Effector memory CD8-positive, alpha-beta T cell (primary cell): ENCODE measurements around the gene AQP9.

Experiments used
- ATAC-seq: fragments of 150-1000 bp; cut with Tn5 transposase; replicated peaks from 2 replicates; pipeline ENCODE4 v1.10.0; 2021; ENCODE audit warnings: mild to moderate bottlenecking, moderate library complexity
- DNase-seq, 3 experiments: peaks; one replicate each; pipeline ENCODE4 v3.0.0; 2021
- H3K27ac Mint-ChIP-seq, 2 donors: one replicate each; pipeline ENCODE4 v1.8.0; 2022; ENCODE audit warnings: mild to moderate bottlenecking in 2 of 2, mixed read lengths in 2 of 2, moderate library complexity in 2 of 2
- H3K27me3 Mint-ChIP-seq, 2 donors: one replicate each; pipeline ENCODE4 v1.8.0; 2022; ENCODE audit warnings: mixed read lengths in 2 of 2
- H3K36me3 Mint-ChIP-seq: one replicate; pipeline ENCODE4 v1.8.0; 2022; ENCODE audit warnings: mild to moderate bottlenecking, moderate library complexity, mixed read lengths; ENCODE audit not compliant: insufficient read depth
- H3K4me1 Mint-ChIP-seq, 2 donors: one replicate each; pipeline ENCODE4 v1.8.0; 2022; ENCODE audit warnings: low read depth in 2 of 2, mixed read lengths in 2 of 2
- H3K4me3 Mint-ChIP-seq, 2 donors: one replicate each; pipeline ENCODE4 v1.8.0; 2022; ENCODE audit warnings: mild to moderate bottlenecking in 2 of 2, mixed read lengths in 2 of 2, moderate library complexity in 2 of 2
- H3K9me3 Mint-ChIP-seq, 2 donors: one replicate each; pipeline ENCODE4 v1.8.0; 2022; ENCODE audit warnings: mixed read lengths in 2 of 2

AQP9 gene

DNA sequence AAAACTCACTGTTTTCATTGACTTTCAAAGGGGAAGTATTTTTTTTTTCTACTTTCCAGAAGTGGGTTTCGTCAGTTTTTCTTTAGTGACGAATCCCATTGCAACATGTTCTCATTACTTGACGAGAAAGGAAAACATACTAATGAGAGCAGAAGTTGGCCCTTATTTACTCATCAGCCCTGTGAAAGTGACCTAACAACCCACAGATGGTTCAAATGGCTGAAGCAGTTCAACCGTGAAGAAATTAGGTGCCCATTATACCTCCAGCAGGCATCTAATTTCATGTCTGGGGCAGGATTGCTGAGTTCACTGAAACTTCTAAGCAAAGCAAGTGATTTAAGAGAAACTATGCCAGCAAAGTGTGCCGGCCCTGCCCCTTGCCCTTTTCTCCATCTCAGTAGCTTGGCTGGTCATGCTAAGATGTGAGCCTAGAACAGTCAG is 9.0 kb downstream of the AQP9 start:
- no peak overlapping the region for H3K4me3 Mint-ChIP-seq
- no peak for DNase-seq
- no peaks in the 10 kb centered on the region for H3K9me3 Mint-ChIP-seq
- H3K36me3 Mint-ChIP-seq, result no peaks in the 10 kb centered on the region
- H3K27me3 Mint-ChIP-seq, result peaks cover 26 to 33% of the 10 kb centered on the region in 2 donors
- no peaks in the 10 kb centered on the region for H3K4me1 Mint-ChIP-seq
- no peak overlapping the region for H3K27ac Mint-ChIP-seq
- no peak for ATAC-seq

DNA sequence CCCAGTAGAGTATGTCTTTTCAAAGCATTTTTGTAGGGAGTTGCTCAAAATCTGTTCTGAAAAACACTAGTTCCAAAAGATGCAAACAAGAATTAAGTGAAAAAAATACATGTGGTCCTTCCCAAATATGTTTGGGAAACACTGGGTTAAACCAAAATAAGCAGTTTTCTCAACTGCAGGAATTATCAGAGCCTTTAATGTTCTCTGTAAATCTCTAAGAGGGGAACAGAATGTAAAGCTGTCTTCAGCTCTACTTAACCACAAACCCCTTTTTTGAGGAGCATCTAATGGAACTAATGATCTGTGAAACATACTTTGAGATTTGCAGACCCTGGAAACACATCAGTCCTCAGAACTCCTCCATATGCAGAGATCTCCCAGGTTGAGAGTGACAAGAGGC is 9.9 kb downstream of the AQP9 start:
- no peak overlapping the region for H3K27ac Mint-ChIP-seq
- H3K27me3 Mint-ChIP-seq, result peaks cover 17 to 27% of the 10 kb centered on the region in 2 donors
- no peak overlapping the region for H3K4me3 Mint-ChIP-seq
- DNase-seq (no peak), ATAC-seq (no peak)
- H3K9me3 Mint-ChIP-seq, result no peaks in the 10 kb centered on the region
- no peaks in the 10 kb centered on the region for H3K4me1 Mint-ChIP-seq
- no peaks in the 10 kb centered on the region for H3K36me3 Mint-ChIP-seq

DNA sequence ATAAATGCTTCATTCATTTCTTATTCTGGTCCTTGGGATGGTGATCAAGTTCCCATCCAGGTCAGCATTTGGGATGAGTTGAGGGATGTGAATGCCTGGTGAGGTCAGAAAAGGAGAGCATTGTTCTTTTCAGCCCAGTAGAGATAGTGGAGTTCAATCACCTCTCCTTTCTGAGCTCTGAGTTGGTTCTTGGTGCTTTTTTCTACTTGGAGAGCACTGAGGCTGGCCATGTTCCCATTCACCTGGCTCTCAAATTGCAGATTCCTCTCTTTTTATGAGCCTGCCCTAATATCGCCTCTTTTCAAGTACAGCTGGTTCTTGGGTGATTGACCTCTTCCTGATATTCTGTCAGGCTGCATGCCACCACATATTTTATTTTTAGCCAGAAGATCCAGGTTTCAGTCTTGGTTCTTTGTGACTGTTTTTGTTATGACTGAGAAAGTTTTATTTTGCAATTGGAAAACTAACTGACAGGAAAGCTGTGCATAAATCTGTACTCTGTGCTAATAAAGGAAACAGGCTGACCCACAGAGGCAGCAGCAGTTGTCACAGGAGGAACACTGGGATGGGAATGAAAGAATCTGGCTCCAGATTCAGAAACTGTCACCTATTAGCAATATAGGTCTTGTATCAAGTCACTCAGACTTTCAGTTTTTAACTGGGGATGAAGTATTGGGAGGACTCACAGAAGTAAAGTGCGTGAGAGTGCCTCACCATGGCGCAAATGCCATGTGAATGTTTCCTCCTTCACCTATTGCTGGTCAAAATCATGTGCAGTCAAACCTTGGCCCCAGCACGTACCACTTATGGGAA is 10.7 kb downstream of the AQP9 start:
- ATAC-seq (no peak), DNase-seq (no peak)
- no peak overlapping the region for H3K4me3 Mint-ChIP-seq
- H3K27me3 Mint-ChIP-seq, result peaks cover 17 to 27% of the 10 kb centered on the region in 2 donors
- H3K4me1 Mint-ChIP-seq, result no peaks in the 10 kb centered on the region
- no peak overlapping the region for H3K27ac Mint-ChIP-seq
- H3K9me3 Mint-ChIP-seq, result no peaks in the 10 kb centered on the region
- no peaks in the 10 kb centered on the region for H3K36me3 Mint-ChIP-seq

DNA sequence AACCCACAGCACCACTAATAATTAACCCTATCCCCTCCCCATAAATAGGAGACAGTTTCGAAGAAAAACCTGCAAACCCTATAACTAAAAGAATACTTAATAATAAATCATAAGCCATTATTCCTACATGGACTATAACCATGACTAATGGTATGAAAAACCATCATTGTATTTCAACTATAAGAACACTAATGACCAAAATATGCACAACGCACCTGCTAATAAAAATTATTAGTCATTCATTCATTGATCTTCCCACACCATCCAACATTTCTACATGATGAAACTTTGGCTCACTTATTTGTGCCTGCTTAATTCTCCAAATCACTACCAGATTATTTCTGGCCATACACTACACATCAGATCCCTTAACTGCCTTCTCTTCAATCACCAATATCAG is 16.6 kb downstream of the AQP9 start:
- H3K36me3 Mint-ChIP-seq, result no peaks in the 10 kb centered on the region
- DNase-seq, result no peak
- no peaks in the 10 kb centered on the region for H3K9me3 Mint-ChIP-seq
- no peaks in the 10 kb centered on the region for H3K4me1 Mint-ChIP-seq
- H3K4me3 Mint-ChIP-seq, result no peak overlapping the region
- H3K27ac Mint-ChIP-seq, result no peak overlapping the region
- ATAC-seq, result no peak
- H3K27me3 Mint-ChIP-seq, result no peaks in the 10 kb centered on the region

DNA sequence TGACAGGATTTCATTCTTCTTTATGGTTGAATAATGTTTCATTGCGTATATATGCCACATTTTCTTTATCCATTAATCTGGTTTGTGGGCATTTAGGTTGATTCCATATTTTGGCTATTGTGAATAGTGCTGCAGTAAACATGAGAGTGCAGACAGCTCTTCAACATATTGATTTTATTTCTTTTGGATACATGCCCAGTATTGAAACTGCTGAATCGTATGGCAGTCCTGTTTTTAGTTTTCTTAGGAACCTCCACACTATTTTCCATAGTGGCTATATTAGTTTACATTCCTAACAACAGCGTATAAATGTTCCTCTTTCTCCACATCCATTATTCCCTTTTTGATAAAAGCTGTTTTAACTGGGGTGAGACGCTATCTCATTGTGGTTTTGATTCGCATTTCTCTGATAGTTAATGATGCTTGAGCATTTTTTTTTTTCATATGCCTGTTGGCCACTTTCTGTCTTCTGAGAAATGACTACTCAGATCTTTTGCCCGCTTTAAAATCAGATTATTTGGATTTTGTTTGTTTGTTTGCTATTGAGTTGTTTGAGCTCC is 21.7 kb downstream of the AQP9 start:
- no peak overlapping the region for H3K27ac Mint-ChIP-seq
- no peak overlapping the region for H3K4me3 Mint-ChIP-seq
- DNase-seq (no peak), ATAC-seq (no peak)
- H3K4me1 Mint-ChIP-seq, result no peaks in the 10 kb centered on the region
- H3K27me3 Mint-ChIP-seq, result peaks cover 38 to 39% of the 10 kb centered on the region in 2 donors
- no peaks in the 10 kb centered on the region for H3K36me3 Mint-ChIP-seq
- no peaks in the 10 kb centered on the region for H3K9me3 Mint-ChIP-seq

DNA sequence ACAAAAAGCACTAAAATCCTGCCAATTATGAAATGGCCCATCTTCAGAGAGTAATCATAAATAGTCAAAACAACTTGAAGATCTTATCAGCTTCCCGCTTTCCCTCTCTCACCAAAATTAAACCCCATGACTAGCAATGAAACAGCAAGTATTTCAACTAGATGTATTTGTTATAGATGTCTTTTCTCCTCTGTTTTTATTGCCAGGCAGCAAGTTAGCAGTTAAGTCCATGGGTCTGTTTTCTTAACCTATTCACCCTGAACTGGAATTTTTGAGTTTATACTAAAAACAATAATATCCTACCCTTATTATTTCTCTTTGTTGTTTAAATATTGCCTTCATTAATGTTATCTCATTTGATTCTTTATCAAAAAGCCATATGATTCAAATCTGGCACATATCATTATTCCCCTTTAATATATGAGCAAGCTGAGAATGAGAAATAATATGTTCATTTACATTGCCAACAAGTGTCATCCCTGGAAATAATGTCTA is 23.3 kb downstream of the AQP9 start:
- Mint-ChIP-seq H3K9me3 (no peaks in the 10 kb centered on the region), H3K4me3 (no peak overlapping the region), H3K4me1 (no peaks in the 10 kb centered on the region), H3K27me3 (peaks cover 47 to 50% of the 10 kb centered on the region in 2 donors), H3K36me3 (no peaks in the 10 kb centered on the region), H3K27ac (no peak overlapping the region)
- DNase-seq (no peak), ATAC-seq (no peak)

DNA sequence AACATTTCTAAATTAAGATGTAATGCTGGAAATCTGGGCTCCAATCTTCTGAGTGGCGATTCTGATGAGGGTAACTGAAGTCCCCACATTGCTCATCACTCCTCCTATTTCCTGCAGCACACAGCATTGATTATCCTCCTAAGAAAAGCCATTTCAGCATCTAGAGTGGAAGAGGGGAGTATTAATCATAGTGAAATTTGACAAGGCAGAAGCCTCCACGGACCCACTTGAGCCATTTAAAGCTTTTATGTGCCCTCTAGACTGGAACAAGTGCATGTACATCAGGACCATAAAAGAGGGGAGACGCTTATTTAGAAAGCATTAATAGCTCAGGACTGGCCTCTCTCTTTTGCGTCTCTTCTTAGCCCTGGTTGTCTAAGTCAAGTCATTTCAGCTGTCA is 25.8 kb downstream of the AQP9 start:
- ATAC-seq, result no peak
- no peak for DNase-seq
- peaks cover 66 to 70% of the 10 kb centered on the region in 2 donors for H3K27me3 Mint-ChIP-seq
- no peaks in the 10 kb centered on the region for H3K36me3 Mint-ChIP-seq
- no peaks in the 10 kb centered on the region for H3K4me1 Mint-ChIP-seq
- no peak overlapping the region for H3K4me3 Mint-ChIP-seq
- H3K9me3 Mint-ChIP-seq, result no peaks in the 10 kb centered on the region
- no peak overlapping the region for H3K27ac Mint-ChIP-seq

DNA sequence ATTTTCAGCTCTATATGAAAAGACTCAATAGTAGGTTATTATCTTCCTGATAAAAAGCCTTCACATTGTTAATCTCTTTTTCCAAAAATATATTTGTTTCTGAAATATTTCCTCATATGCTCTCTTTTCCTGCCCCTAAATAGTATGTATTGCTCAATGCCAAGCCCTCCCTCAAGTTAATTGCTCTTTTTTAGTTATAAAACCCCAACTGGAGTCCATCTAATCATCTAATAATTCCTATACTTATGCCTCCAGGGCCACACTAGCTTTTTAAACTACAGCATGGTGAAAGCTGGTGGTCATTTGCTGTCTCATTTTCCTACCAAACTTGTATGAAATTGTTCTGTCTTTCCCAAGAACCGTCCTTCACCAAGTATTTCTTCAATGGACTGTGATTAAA is 26.7 kb downstream of the AQP9 start:
- H3K27me3 Mint-ChIP-seq, result peaks cover 72 to 77% of the 10 kb centered on the region in 2 donors

DNA sequence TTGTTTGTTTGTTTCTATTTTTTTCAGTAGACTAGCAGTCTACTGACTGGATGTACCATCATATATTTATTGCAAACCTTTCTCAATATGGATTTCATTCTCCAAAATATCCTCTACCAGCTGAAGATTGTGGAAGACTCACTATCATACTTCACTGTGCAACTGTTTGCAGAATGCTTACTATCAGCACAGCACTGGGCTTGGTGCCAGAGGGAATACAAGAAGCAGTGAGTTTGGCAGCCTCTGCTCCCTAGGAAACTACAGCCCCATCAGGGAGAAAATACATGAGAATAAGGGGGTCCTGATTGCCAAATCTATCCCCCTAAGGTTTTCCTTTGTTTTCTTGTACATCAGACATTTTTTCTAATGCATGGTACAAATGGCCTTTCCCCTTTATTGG is 27.5 kb downstream of the AQP9 start:
- H3K4me1 Mint-ChIP-seq, result no peaks in the 10 kb centered on the region
- H3K4me3 Mint-ChIP-seq, result no peak overlapping the region
- DNase-seq, result no peak
- no peaks in the 10 kb centered on the region for H3K36me3 Mint-ChIP-seq
- no peaks in the 10 kb centered on the region for H3K9me3 Mint-ChIP-seq
- no peak overlapping the region for H3K27ac Mint-ChIP-seq
- no peak for ATAC-seq
- peaks cover 70 to 78% of the 10 kb centered on the region in 2 donors for H3K27me3 Mint-ChIP-seq

More for the DNA sequence above, 26.7 kb downstream of the AQP9 start:
- Mint-ChIP-seq H3K4me1 (no peaks in the 10 kb centered on the region), H3K9me3 (no peaks in the 10 kb centered on the region), H3K27ac (no peak overlapping the region), H3K4me3 (no peak overlapping the region), H3K36me3 (no peaks in the 10 kb centered on the region)
- ATAC-seq (no peak), DNase-seq (no peak)

DNA sequence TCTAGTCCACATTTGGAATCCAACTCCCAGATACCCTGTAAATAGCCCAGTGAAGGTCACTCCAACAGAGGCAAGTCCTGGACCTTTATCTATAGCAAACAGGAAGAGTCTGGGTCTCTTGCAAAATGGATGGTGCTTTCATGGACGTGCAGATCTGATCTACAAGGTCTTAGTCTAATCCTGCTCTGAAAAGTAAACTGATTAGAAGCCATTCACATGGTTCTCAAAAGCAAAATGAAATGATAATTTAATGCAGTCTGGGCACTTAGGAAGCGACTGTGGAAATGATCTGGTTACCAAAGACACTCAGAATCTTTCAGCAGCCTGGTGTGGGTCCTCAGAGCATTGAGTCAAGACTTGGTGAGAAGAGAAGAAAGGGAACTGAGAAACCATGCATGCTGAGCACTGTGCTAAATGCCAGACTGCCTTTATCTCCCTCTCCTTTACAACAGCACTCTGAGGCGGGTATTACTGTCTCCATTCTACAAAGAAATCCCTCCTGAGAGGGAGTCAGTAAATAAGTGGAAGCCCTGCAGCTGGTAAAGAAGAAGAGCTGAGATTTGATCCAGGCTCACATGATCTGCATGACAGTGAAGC is 29.0 kb downstream of the AQP9 start:
- Mint-ChIP-seq H3K9me3 (no peaks in the 10 kb centered on the region), H3K4me3 (no peak overlapping the region), H3K36me3 (no peaks in the 10 kb centered on the region), H3K4me1 (no peaks in the 10 kb centered on the region), H3K27ac (no peak overlapping the region), H3K27me3 (peaks cover 67 to 78% of the 10 kb centered on the region in 2 donors)
- ATAC-seq (no peak), DNase-seq (no peak)

DNA sequence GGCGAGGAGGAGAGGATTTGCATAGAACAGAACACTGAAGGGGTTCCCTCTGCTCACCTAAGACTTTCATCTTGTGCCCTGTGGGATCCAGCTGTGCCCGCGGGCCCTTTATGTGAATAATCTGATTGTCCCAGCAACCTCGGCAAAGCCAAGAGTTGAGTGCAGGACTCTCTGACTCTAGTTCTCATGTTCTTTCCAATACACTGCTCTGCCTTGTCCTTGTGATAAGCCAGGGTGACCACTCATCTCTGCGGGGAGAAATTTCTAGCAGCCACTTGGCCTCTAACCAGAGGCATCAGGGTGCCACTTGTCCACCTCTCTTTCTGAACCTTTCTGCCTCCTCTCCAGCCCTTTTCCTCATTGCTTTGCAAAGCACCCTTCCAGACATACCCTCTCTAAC is 31.8 kb downstream of the AQP9 start:
- no peaks in the 10 kb centered on the region for H3K9me3 Mint-ChIP-seq
- no peak for DNase-seq
- no peak for ATAC-seq
- no peak overlapping the region for H3K4me3 Mint-ChIP-seq
- H3K27ac Mint-ChIP-seq, result no peak overlapping the region
- no peaks in the 10 kb centered on the region for H3K36me3 Mint-ChIP-seq
- peaks cover 70 to 75% of the 10 kb centered on the region in 2 donors for H3K27me3 Mint-ChIP-seq
- H3K4me1 Mint-ChIP-seq, result no peaks in the 10 kb centered on the region

DNA sequence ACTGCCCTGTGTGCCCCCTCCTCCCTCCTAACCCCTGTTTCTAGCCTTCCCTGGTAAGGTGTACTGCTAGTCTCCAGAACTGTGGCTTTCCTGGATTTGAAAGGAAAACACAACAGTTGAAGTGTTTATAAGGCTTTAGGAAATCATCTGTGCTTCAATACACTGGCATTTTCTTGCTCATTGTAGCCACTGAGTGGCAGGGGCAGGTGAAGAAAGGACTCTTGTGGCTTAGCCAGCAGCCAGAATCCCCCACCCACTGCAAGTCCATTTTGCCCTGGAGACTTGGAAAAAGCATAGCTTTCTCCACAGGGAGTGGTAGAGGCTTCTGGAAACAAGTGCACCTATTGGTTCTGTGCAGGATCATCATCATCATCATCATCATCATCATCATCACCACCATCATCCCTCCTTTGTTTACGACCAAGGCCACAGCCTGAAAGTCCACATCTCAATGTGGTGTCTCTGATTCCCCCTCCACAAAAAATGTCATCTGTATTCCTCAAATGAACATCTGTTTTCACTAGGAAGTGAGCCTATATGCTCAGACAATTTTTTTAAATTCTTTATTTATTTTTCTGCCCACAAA is 33.4 kb downstream of the AQP9 start:
- Mint-ChIP-seq H3K27me3 (peaks cover 73 to 77% of the 10 kb centered on the region in 2 donors), H3K36me3 (no peaks in the 10 kb centered on the region), H3K4me1 (no peaks in the 10 kb centered on the region), H3K9me3 (no peaks in the 10 kb centered on the region), H3K4me3 (no peak overlapping the region), H3K27ac (no peak overlapping the region)
- ATAC-seq (no peak), DNase-seq (no peak)

DNA sequence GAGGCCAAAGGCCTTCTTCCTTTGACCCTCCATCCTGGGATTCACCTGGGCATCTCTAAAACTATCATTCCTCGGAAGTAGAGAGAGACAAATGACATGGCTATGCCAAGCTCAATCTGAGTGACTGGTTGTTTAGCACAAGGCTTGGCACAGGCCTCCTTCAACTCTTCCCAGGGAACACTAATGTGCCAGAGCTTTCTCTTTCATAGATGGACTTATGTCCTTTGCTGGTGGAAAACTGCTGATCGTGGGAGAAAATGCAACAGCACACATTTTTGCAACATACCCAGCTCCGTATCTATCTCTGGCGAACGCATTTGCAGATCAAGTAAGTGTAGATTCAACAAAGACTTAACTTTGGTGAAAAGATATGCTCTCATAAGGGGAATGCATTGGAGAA is 36.5 kb downstream of the AQP9 start:
- Mint-ChIP-seq H3K4me3 (no peak overlapping the region), H3K9me3 (no peaks in the 10 kb centered on the region), H3K27ac (no peak overlapping the region), H3K27me3 (peaks cover 57 to 64% of the 10 kb centered on the region in 2 donors), H3K36me3 (no peaks in the 10 kb centered on the region), H3K4me1 (no peaks in the 10 kb centered on the region)
- DNase-seq (no peak), ATAC-seq (no peak)
